H1 (cell line): ENCODE data around the gene APBB3. TPM values are rescaled to one million over a fixed set of nuclear protein-coding genes. Genes with fewer than 3 reads are reported as not detected.
A peak's percentile ranks its signal among the peaks of the same experiment; 100 is the strongest.

Experiments used
- CTCF ChIA-PET: fragments of 300-600 bp; sonication (Branson Sonifier 250); formaldehyde crosslinking; loops from one replicate; lab custom pipeline; 2021; ENCODE audit not compliant: partially characterized antibody; lab: Charles Lee
- POLR2A ChIA-PET: fragments of 300-600 bp; sonication (Branson Sonifier 250); formaldehyde crosslinking; loops from one replicate; lab custom pipeline; 2021; ENCODE audit warnings: inconsistent platforms; ENCODE audit not compliant: partially characterized antibody; lab: Charles Lee
- DNase-seq, 2 experiments: peaks; one replicate each; pipeline versions ENCODE4 v3.0.0 to v3.0.0-alpha.2; 2010 to 2022; ENCODE audit warnings: low spot score in 2 of 2, low read depth in 1 of 2, mixed read lengths in 1 of 2
- FAIRE-seq: peaks from 2 replicates; lab custom pipeline; 2011; peaks lifted over from hg19 to GRCh38; lab: Jason Lieb, UNC
- H2AFZ ChIP-seq: 2 replicates; pipeline ENCODE4 v1.8.1; 2012; ENCODE audit warnings: low read length, inconsistent platforms
- H2AK5ac ChIP-seq: 2 replicates; pipeline ENCODE4 v1.6.1; 2013; ENCODE audit warnings: low read depth, low read length
- H2BK120ac ChIP-seq: replicated peaks from 2 replicates; pipeline ENCODE3; 2013; ENCODE audit warnings: low read depth, low read length, inconsistent platforms
- H2BK12ac ChIP-seq: 2 replicates; pipeline ENCODE4 v1.6.1; 2013; ENCODE audit warnings: low read depth, low read length
- H2BK15ac ChIP-seq: 2 replicates; pipeline ENCODE4 v1.6.1; 2013; ENCODE audit warnings: low read length
- H2BK20ac ChIP-seq: 2 replicates; pipeline ENCODE4 v1.6.1; 2013; ENCODE audit warnings: low read length
- H2BK5ac ChIP-seq: 2 replicates; pipeline ENCODE4 v1.6.1; 2013; ENCODE audit warnings: low read depth, low read length
- H3K14ac ChIP-seq: 2 replicates; pipeline ENCODE4 v1.6.1; 2013; ENCODE audit warnings: inconsistent platforms; ENCODE audit not compliant: insufficient read length
- H3K18ac ChIP-seq: 2 replicates; pipeline ENCODE4 v1.6.1; 2013; ENCODE audit warnings: low read length; ENCODE audit errors: extremely low read depth
- H3K23ac ChIP-seq: 2 replicates; pipeline ENCODE4 v1.6.1; 2013; ENCODE audit warnings: inconsistent platforms; ENCODE audit not compliant: insufficient read length
- H3K23me2 ChIP-seq: 2 replicates; pipeline ENCODE4 v1.6.1; 2013; ENCODE audit warnings: low read depth, low read length
- H3K27ac ChIP-seq: 2 replicates; pipeline ENCODE4 v1.6.1; 2011; ENCODE audit warnings: low read depth, low read length, inconsistent platforms
- H3K27me3 ChIP-seq, 4 experiments: replicated peaks in 1 of 4; 1 replicate in 1 of 4; 2 replicates in 3 of 4; pipeline versions ENCODE4 v1.6.1 to v1.8.1; 2011 to 2013; ENCODE audit warnings: low read length in 3 of 4, mild to moderate bottlenecking in 3 of 4, inconsistent platforms in 2 of 4, mixed read lengths in 2 of 4, moderate library complexity in 1 of 4; ENCODE audit not compliant: control insufficient read depth in 3 of 4, insufficient read depth in 3 of 4; ENCODE audit errors: extremely low read depth in 1 of 4
- H3K36me3 ChIP-seq, 4 experiments: 2 replicates each; pipeline versions ENCODE4 v1.6.1 to v1.8.1; 2011 to 2013; ENCODE audit warnings: mild to moderate bottlenecking in 4 of 4, low read length in 3 of 4, moderate library complexity in 2 of 4, control low read depth in 1 of 4, inconsistent platforms in 1 of 4; ENCODE audit not compliant: insufficient read depth in 4 of 4, control insufficient read depth in 2 of 4
- H3K4ac ChIP-seq: replicated peaks from 2 replicates; pipeline ENCODE3; 2013; ENCODE audit warnings: low read length, low read depth, mixed read lengths, inconsistent platforms; ENCODE audit not compliant: insufficient read length
- H3K4me1 ChIP-seq, 4 experiments: replicated peaks in 1 of 4; 1 replicate in 1 of 4; 2 replicates in 3 of 4; pipeline versions ENCODE4 v1.6.1 to v1.8.1; 2011 to 2013; ENCODE audit warnings: low read length in 3 of 4, inconsistent platforms in 2 of 4, mixed read lengths in 1 of 4; ENCODE audit not compliant: insufficient read depth in 4 of 4, control insufficient read depth in 3 of 4
- H3K4me2 ChIP-seq, 2 experiments: 2 replicates each; pipeline versions ENCODE4 v1.6.1 to v1.8.1; 2011 to 2013; ENCODE audit warnings: low read depth in 2 of 2, low read length in 2 of 2, control low read depth in 1 of 2, inconsistent platforms in 1 of 2, mild to moderate bottlenecking in 1 of 2; ENCODE audit not compliant: insufficient read depth in 1 of 2
- H3K4me3 ChIP-seq, 4 experiments: fragments of 200-600, 300-600 bp in 1 of 4; sonication (generic), shearing (Covaris generic), sonication (Bioruptor Twin) in 1 of 4; 2 replicates each; pipeline versions ENCODE4 v1.5.1 to v1.8.1; 2011 to 2016; ENCODE audit warnings: low read length in 4 of 4, low read depth in 3 of 4, control low read depth in 2 of 4, inconsistent platforms in 2 of 4, mild to moderate bottlenecking in 2 of 4, mixed read lengths in 1 of 4, moderate library complexity in 1 of 4; ENCODE audit not compliant: insufficient read depth in 2 of 4; ENCODE audit errors: extremely low read depth in 1 of 4
- H3K56ac ChIP-seq: replicated peaks from 2 replicates; pipeline ENCODE3; 2013; ENCODE audit warnings: low read depth, mild to moderate bottlenecking, mixed read lengths, low read length, inconsistent platforms; ENCODE audit not compliant: insufficient read length
- H3K79me1 ChIP-seq: 2 replicates; pipeline ENCODE4 v1.6.1; 2013; ENCODE audit warnings: low read depth, low read length, control low read depth
- H3K79me2 ChIP-seq, 2 experiments: 2 replicates each; pipeline versions ENCODE4 v1.6.1 to v1.8.1; 2012 to 2013; ENCODE audit warnings: low read length in 2 of 2, mild to moderate bottlenecking in 2 of 2, inconsistent platforms in 1 of 2; ENCODE audit not compliant: insufficient read depth in 2 of 2, control insufficient read depth in 1 of 2
- H3K9ac ChIP-seq, 4 experiments: replicated peaks in 1 of 4; 1 replicate in 1 of 4; 2 replicates in 3 of 4; pipeline versions ENCODE4 v1.6.1 to v1.8.1; 2011 to 2013; ENCODE audit warnings: low read depth in 3 of 4, low read length in 3 of 4, control low read depth in 2 of 4, mild to moderate bottlenecking in 2 of 4, moderate library complexity in 2 of 4, inconsistent platforms in 1 of 4; ENCODE audit errors: extremely low read depth in 1 of 4
- H3K9me3 ChIP-seq, 2 experiments: 2 replicates each; pipeline versions ENCODE4 v1.6.1 to v1.8.1; 2012 to 2013; ENCODE audit warnings: mild to moderate bottlenecking in 2 of 2, moderate library complexity in 2 of 2, control low read depth in 1 of 2, inconsistent platforms in 1 of 2, low read depth in 1 of 2, low read length in 1 of 2, mixed read lengths in 1 of 2; ENCODE audit not compliant: insufficient read depth in 2 of 2
- H4K20me1 ChIP-seq, 2 experiments: replicated peaks in 1 of 2; 2 replicates each; pipeline versions ENCODE3 to v1.8.1; 2011 to 2013; ENCODE audit warnings: inconsistent platforms in 2 of 2, low read length in 2 of 2, mild to moderate bottlenecking in 1 of 2; ENCODE audit not compliant: insufficient read depth in 2 of 2, control insufficient read depth in 1 of 2
- H4K5ac ChIP-seq: 2 replicates; pipeline ENCODE4 v1.6.1; 2013; ENCODE audit warnings: low read length, low read depth, mixed read lengths, inconsistent platforms; ENCODE audit not compliant: insufficient read length
- H4K8ac ChIP-seq: 2 replicates; pipeline ENCODE4 v1.8.0; 2013; ENCODE audit warnings: mild to moderate bottlenecking, moderate library complexity, low read length, inconsistent platforms; ENCODE audit not compliant: insufficient read depth; ENCODE audit errors: extremely low read depth
- H4K91ac ChIP-seq: replicated peaks from 2 replicates; pipeline ENCODE3; 2013; ENCODE audit warnings: low read length, mixed read lengths, inconsistent platforms; ENCODE audit not compliant: insufficient read length
- CBX8 ChIP-seq: fragments of 300-800, 300-1000 bp; sonication (generic); IDR thresholded peaks from 2 replicates; pipeline ENCODE4 v1.7.1; 2016; ENCODE audit warnings: low read depth, low read length, borderline replicate concordance
- MAFK ChIP-seq: IDR thresholded peaks from 2 replicates; pipeline ENCODE4 v1.6.1; 2012; ENCODE audit warnings: low read depth, mild to moderate bottlenecking, improper control_type of control experiment, low read length
- POLR2AphosphoS5 ChIP-seq: IDR thresholded peaks from 2 replicates; pipeline ENCODE4 v1.6.1; 2011; ENCODE audit warnings: low read depth, low read length
- RAD21 ChIP-seq, 2 experiments: IDR thresholded peaks in 1 of 2; conservative IDR thresholded peaks in 1 of 2; 2 replicates each; pipeline ENCODE4 v1.6.1; 2011; ENCODE audit warnings: low read depth in 2 of 2, low read length in 2 of 2, improper control_type of control experiment in 1 of 2, inconsistent platforms in 1 of 2, mild to moderate bottlenecking in 1 of 2, moderate library complexity in 1 of 2
- SUZ12 ChIP-seq: fragments of 200-600 bp; sonication (generic); IDR thresholded peaks from 2 replicates; pipeline ENCODE4 v1.6.1; 2012; ENCODE audit warnings: mild to moderate bottlenecking, inconsistent platforms, low read length, moderate library complexity, mixed read lengths
- WGBS, 2 experiments: shearing (Covaris generic) in 1 of 2; methylation state at CpG; one replicate each; pipeline versions ENCODE4 v1.1.6 to v1.1.7; 2013 to 2015; ENCODE audit warnings: low lambda C conversion rate in 2 of 2, mixed read lengths in 2 of 2, inconsistent platforms in 1 of 2, low coverage in 1 of 2, missing lambda C conversion rate in 1 of 2; ENCODE audit not compliant: insufficient replicate concordance in 2 of 2, insufficient coverage in 1 of 2, insufficient read length in 1 of 2; ENCODE audit errors: extremely low coverage in 1 of 2, missing lambda C conversion rate in 1 of 2; 5-methylcytosine and 5-hydroxymethylcytosine counted together
- long read RNA-seq, 2 experiments: library from RNA in 1 of 2; library from capped mRNA in 1 of 2; stranded (forward); transcript quantifications; one replicate each; pipeline ENCODE4 v2.0.0, GENCODE V29; 2021; ENCODE audit warnings: inconsistent platforms in 1 of 2
- polyA minus RNA-seq, 3 experiments: library from RNA; depleted of rRNA, polyadenylated mRNA; stranded (reverse); fragments of >200 nt; gene quantifications; 1 replicate in 2 of 3; 2 replicates in 1 of 3; pipeline ENCODE4 v1.2.3, GENCODE V29; 2011
- polyA plus RNA-seq, 7 experiments: library from polyadenylated mRNA; depleted of rRNA in 3 of 7; stranded (reverse) in 5 of 7; unstranded in 2 of 7; fragments of >200 nt in 5 of 7; fragments of 200-250 nt in 2 of 7; gene quantifications; 1 replicate in 5 of 7; 2 replicates in 1 of 7; 4 replicates in 1 of 7; pipeline versions ENCODE4 v1.2.1 to v1.2.3, GENCODE V29; 2011 to 2013; ENCODE audit warnings: missing spikeins in 2 of 7, mixed read lengths in 2 of 7
- total RNA-seq: library from RNA; stranded (reverse); fragmentation: NEBNext Ultra II Directional; extraction: Animal tissue kit (Norgen Biotek cat#: 25700); gene quantifications from 2 replicates; pipeline ENCODE4 v1.2.1, GENCODE V29; 2021

The APBB3 gene
- total RNA-seq (12.0 and 16.0 TPM in 2 replicates), polyA plus RNA-seq (2011; rRNA removed) (21.9 and 30.0 TPM in 2 replicates), polyA minus RNA-seq (2011; rRNA and poly(A)+ RNA removed) (19.3 and 25.5 TPM in 2 replicates)
- polyA plus RNA-seq (2011; cell fraction: cytosol; rRNA removed) = 31.0 TPM
- polyA plus RNA-seq (2011; cell fraction: nucleus; rRNA removed) = 148 TPM
- polyA plus RNA-seq (2012, experiment 1 of 2) = 15.9 to 22.5 TPM (median 18.0 TPM) in 4 replicates
- polyA plus RNA-seq (2012, experiment 2 of 2) = 6.7 TPM
- 9.3 TPM for polyA plus RNA-seq (2013, experiment 1 of 2)
- polyA plus RNA-seq (2013, experiment 2 of 2) = 8.3 TPM
- 7.8 TPM for polyA minus RNA-seq (2011; cell fraction: cytosol; rRNA and poly(A)+ RNA removed)
- polyA minus RNA-seq (2011; cell fraction: nucleus; rRNA and poly(A)+ RNA removed) = 28.3 TPM
- long read RNA-seq, experiment 1, partial matches to known transcripts = 5 of 8 reads
- long read RNA-seq, experiment 1, other reads (novel, unspliced or antisense) = 3 of 8 reads
- long read RNA-seq, experiment 2, partial matches to known transcripts = 0 of 6 reads
- long read RNA-seq, experiment 2, other reads (novel, unspliced or antisense) = 4 of 6 reads

- no peak within 1 kb of the TSS for H3K23ac ChIP-seq
- H3K27ac ChIP-seq = peak within 1 kb of the TSS; percentile 65
- H3K9me3 ChIP-seq = no peaks in the 10 kb centered on the region
- ChIA-PET CTCF (interaction anchor here (0.9 to 3.7 kb wide), 4 partner anchors 13 to 74 kb away, joined by 3 to 20 read pairs (median 10); partner anchors contain the start of gene EIF4EBP3), POLR2A (interaction anchor here (0.9 to 10.8 kb wide), 6 partner anchors 7 to 82 kb away, joined by 3 to 191 read pairs (median 14); partner anchors contain the start of genes EIF4EBP3 and SRA1)
- peak within 1 kb of the TSS; percentile 81 for H2AFZ ChIP-seq
- 4% methylated on average over 61 of the region's 74 CpGs; no CpG with 5 or more reads in 1 of the 2 experiments for WGBS, 2 experiments
- peak within 1 kb of the TSS; percentile 84; the same call in 1 of the 2 replicates for H4K8ac ChIP-seq
- H2BK5ac ChIP-seq = peak within 1 kb of the TSS; percentile 76
- H4K20me1 ChIP-seq = no peaks in the 10 kb centered on the region
- peak within 1 kb of the TSS; percentile 17 for H3K4ac ChIP-seq
- 0 out of 2 replicates have a peak within 1 kb of the TSS, but pooled peaks have one; percentile 2 for H2BK15ac ChIP-seq
- H3K23me2 ChIP-seq = peaks cover 14% of the 10 kb centered on the region
- H2AK5ac ChIP-seq = peak within 1 kb of the TSS; percentile 86; the same call in 1 of the 2 replicates
- H3K4me2 ChIP-seq = peak within 1 kb of the TSS; percentile 90 to 98
- peaks cover 3 to 9% of the 10 kb centered on the region in 2 experiments; a peak in 3 of 4 replicates for H3K79me2 ChIP-seq
- H2BK120ac ChIP-seq = no peak within 1 kb of the TSS
- H4K5ac ChIP-seq = peak within 1 kb of the TSS; percentile 87
- peaks cover 7% of the 10 kb centered on the region for H3K79me1 ChIP-seq
- no peak within 1 kb of the TSS for H3K14ac ChIP-seq
- FAIRE-seq = peak; percentile 62
- H3K4me1 ChIP-seq = peaks cover 0 to 11% (median 4%) of the 10 kb centered on the region in 4 experiments; a peak in 5 of 7 replicates
- DNase-seq = peak; percentile 84 to 89
- peak within 1 kb of the TSS; percentile 95 for H3K18ac ChIP-seq
- peak within 1 kb of the TSS; percentile 72 to 95 (median 85) for H3K9ac ChIP-seq
- H3K56ac ChIP-seq = peak within 1 kb of the TSS; percentile 78
- peaks cover 0 to 18% (median 13%) of the 10 kb centered on the region in 4 experiments; a peak in 4 of 8 replicates for H3K36me3 ChIP-seq
- no peaks in the 10 kb centered on the region; a peak in 1 of 7 replicates for H3K27me3 ChIP-seq
- H3K4me3 ChIP-seq = peak within 1 kb of the TSS; percentile 90 to 99 (median 95)
- no peak within 1 kb of the TSS for H2BK20ac ChIP-seq
- H4K91ac ChIP-seq = peak within 1 kb of the TSS; percentile 91
- peak within 1 kb of the TSS; percentile 35; the same call in 1 of the 2 replicates for H2BK12ac ChIP-seq
- peak; percentile 75 for TF ChIP-seq POLR2AphosphoS5
- peak in 1 of 2 experiments; percentile 7; a peak in 1 of 4 replicates for TF ChIP-seq RAD21 (IDR thresholded peaks at IDR 0.05 in 1 of 2, conservative IDR thresholded peaks at IDR 0.05 in 1 of 2; ENCODE audit: low read depth in 2 of 2, low read length in 2 of 2)
- TF ChIP-seq MAFK = no peak
- peak; percentile 79; the same call in 1 of the 2 replicates for TF ChIP-seq SUZ12
- TF ChIP-seq CBX8 = no peak
These were observed at the start of gene APBB3, which contains the start of gene SLC35A4 for GRCh38 chr5:140564196-140565023. Gene APBB3 (minus strand): TSS chr5:140564598. CDS start chr5:140564245, 353 bp downstream. Gene SLC35A4 (plus strand): TSS chr5:140564828. CDS start chr5:140567170, 2,342 bp downstream.
